Trophoblast cell (in vitro differentiated cells and primary cell): ENCODE measurements around the gene AOPEP.
A peak's percentile ranks its signal among the peaks of the same experiment; 100 is the strongest.

Source experiments
- DNase-seq, 2 donors: peaks; one replicate each; pipeline ENCODE4 v3.0.0-alpha.2; 2016
- H2AFZ ChIP-seq: 2 replicates; pipeline ENCODE4 v1.6.1; 2013; ENCODE audit warnings: low read length, moderate library complexity, mild to moderate bottlenecking; ENCODE audit not compliant: insufficient read depth, poor library complexity
- H2AK5ac ChIP-seq: 2 replicates; pipeline ENCODE4 v1.6.1; 2013; ENCODE audit warnings: mild to moderate bottlenecking, low read length
- H2BK120ac ChIP-seq: 2 replicates; pipeline ENCODE4 v1.6.1; 2013; ENCODE audit warnings: low read length, mild to moderate bottlenecking, moderate library complexity; ENCODE audit not compliant: insufficient read depth, poor library complexity
- H2BK12ac ChIP-seq: 2 replicates; pipeline ENCODE4 v1.6.1; 2013; ENCODE audit warnings: mild to moderate bottlenecking, low read length, moderate library complexity
- H2BK5ac ChIP-seq: 2 replicates; pipeline ENCODE4 v1.6.1; 2013; ENCODE audit warnings: low read length, low read depth, moderate library complexity, mild to moderate bottlenecking; ENCODE audit not compliant: poor library complexity
- H3K14ac ChIP-seq: 2 replicates; pipeline ENCODE4 v1.6.1; 2013; ENCODE audit warnings: mild to moderate bottlenecking, low read length
- H3K18ac ChIP-seq: 2 replicates; pipeline ENCODE4 v1.6.1; 2013; ENCODE audit warnings: mild to moderate bottlenecking, low read length
- H3K23ac ChIP-seq: 2 replicates; pipeline ENCODE4 v1.6.1; 2013; ENCODE audit warnings: low read length
- H3K27ac ChIP-seq: 2 replicates; pipeline ENCODE4 v1.5.1; 2013; ENCODE audit warnings: low read depth, mild to moderate bottlenecking, inconsistent platforms, low read length, moderate library complexity
- H3K27me3 ChIP-seq: 2 replicates; pipeline ENCODE4 v1.6.1; 2013; ENCODE audit warnings: inconsistent platforms, mild to moderate bottlenecking, low read length, moderate library complexity; ENCODE audit not compliant: insufficient read depth
- H3K36me3 ChIP-seq, 2 experiments: 1 replicate in 1 of 2; 2 replicates in 1 of 2; pipeline ENCODE4 v1.6.1; 2013; ENCODE audit warnings: low read length in 2 of 2, mild to moderate bottlenecking in 2 of 2, moderate library complexity in 1 of 2; ENCODE audit not compliant: insufficient read depth in 2 of 2, control insufficient read depth in 1 of 2
- H3K4ac ChIP-seq: 2 replicates; pipeline ENCODE4 v1.6.1; 2013; ENCODE audit warnings: low read depth, mild to moderate bottlenecking, low read length, moderate library complexity
- H3K4me1 ChIP-seq, 2 experiments: 1 replicate in 1 of 2; 2 replicates in 1 of 2; pipeline ENCODE4 v1.6.1; 2013; ENCODE audit warnings: low read length in 2 of 2, mild to moderate bottlenecking in 2 of 2, moderate library complexity in 1 of 2; ENCODE audit not compliant: insufficient read depth in 2 of 2, control insufficient read depth in 1 of 2
- H3K4me2 ChIP-seq: 2 replicates; pipeline ENCODE4 v1.6.1; 2013; ENCODE audit warnings: inconsistent platforms, mild to moderate bottlenecking, low read length, moderate library complexity
- H3K4me3 ChIP-seq: 2 replicates; pipeline ENCODE4 v1.5.1; 2013; ENCODE audit warnings: mild to moderate bottlenecking, low read depth, low read length, inconsistent platforms
- H3K79me1 ChIP-seq: one replicate; pipeline ENCODE4 v1.6.1; 2013; ENCODE audit warnings: low read length
- H3K79me2 ChIP-seq: 2 replicates; pipeline ENCODE4 v1.6.1; 2013; ENCODE audit warnings: low read length, mild to moderate bottlenecking; ENCODE audit not compliant: control insufficient read depth, insufficient read depth, poor library complexity
- H3K9ac ChIP-seq: 2 replicates; pipeline ENCODE4 v1.6.1; 2013; ENCODE audit warnings: mild to moderate bottlenecking, low read length
- H3K9me3 ChIP-seq: 2 replicates; pipeline ENCODE4 v1.6.1; 2013; ENCODE audit warnings: low read depth, mild to moderate bottlenecking, control low read depth, inconsistent platforms, low read length; ENCODE audit not compliant: insufficient read depth
- H4K12ac ChIP-seq: 2 replicates; pipeline ENCODE4 v1.6.1; 2013; ENCODE audit warnings: low read depth, mild to moderate bottlenecking, low read length, moderate library complexity
- H4K8ac ChIP-seq: 2 replicates; pipeline ENCODE4 v1.6.1; 2013; ENCODE audit warnings: low read depth, mild to moderate bottlenecking, low read length, moderate library complexity
- H4K91ac ChIP-seq: one replicate; pipeline ENCODE4 v1.6.1; 2013; ENCODE audit warnings: low read depth, mild to moderate bottlenecking, low read length, moderate library complexity
- WGBS: extraction: QIAGEN DNeasy Blood & Tissue Kit; methylation state at CpG from one replicate; pipeline ENCODE4 v1.1.7; 2013; ENCODE audit warnings: missing lambda C conversion rate; ENCODE audit not compliant: insufficient read length, insufficient coverage; ENCODE audit errors: extremely low coverage; 5-methylcytosine and 5-hydroxymethylcytosine counted together

Gene AOPEP

DNA sequence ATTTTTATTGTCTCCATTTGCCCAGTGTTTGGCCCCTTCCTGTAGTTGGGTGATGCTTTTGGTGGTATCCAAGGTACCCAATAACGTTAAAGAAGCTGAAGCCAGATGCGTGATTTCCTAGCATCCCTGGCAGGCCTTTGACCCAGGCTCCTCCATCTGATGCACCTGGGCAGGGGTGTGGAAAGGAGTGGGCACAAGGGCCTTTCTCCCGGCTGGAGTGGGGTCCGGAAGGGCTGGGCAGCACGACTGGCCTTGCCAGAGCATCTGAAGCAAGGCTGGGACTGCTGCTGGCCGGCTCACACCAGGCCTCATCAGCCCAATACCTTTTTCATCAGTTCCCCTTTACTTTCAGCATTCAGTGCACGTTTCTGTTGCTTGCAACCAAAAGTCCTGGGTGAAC, 370.8 kb downstream of the AOPEP start:
- H2AK5ac ChIP-seq, result peak overlapping the region; percentile 15
- no peak overlapping the region for H4K8ac ChIP-seq
- no CpG with 5 or more reads among the region's 7 CpGs for WGBS
- no peak overlapping the region for H3K9ac ChIP-seq
- no peak overlapping the region for H2BK120ac ChIP-seq
- H3K79me1 ChIP-seq, result peaks cover 37% of the 10 kb centered on the region
- H3K79me2 ChIP-seq, result no peaks in the 10 kb centered on the region
- no peak overlapping the region for H4K12ac ChIP-seq
- no peak for DNase-seq
- H3K36me3 ChIP-seq, result peaks cover 12 to 18% of the 10 kb centered on the region in 2 experiments
- H3K27ac ChIP-seq, result no peak overlapping the region
- H3K4me3 ChIP-seq, result no peak overlapping the region
- H3K4me2 ChIP-seq, result no peak overlapping the region
- no peak overlapping the region for H2BK5ac ChIP-seq
- no peak overlapping the region for H3K14ac ChIP-seq
- H3K27me3 ChIP-seq, result no peaks in the 10 kb centered on the region
- no peak overlapping the region for H3K4ac ChIP-seq
- no peaks in the 10 kb centered on the region for H3K9me3 ChIP-seq
- peaks cover 40 to 51% of the 10 kb centered on the region in 2 experiments for H3K4me1 ChIP-seq
- H4K91ac ChIP-seq, result peak overlapping the region; percentile 13
- H3K23ac ChIP-seq, result no peak overlapping the region
- no peak overlapping the region for H2BK12ac ChIP-seq
- no peak overlapping the region for H3K18ac ChIP-seq
- no peak overlapping the region for H2AFZ ChIP-seq

- H3K4me3 ChIP-seq, result no peak overlapping the region
- peak overlapping the region; percentile 30 for H3K27ac ChIP-seq
- H3K4ac ChIP-seq, result peak overlapping the region; percentile 21
- peak overlapping the region; percentile 71 for H3K14ac ChIP-seq
- peak overlapping the region; percentile 79 for H3K18ac ChIP-seq
- H4K91ac ChIP-seq, result peak overlapping the region; percentile 74
- H4K12ac ChIP-seq, result no peak overlapping the region
- peak overlapping the region; percentile 60 for H2BK5ac ChIP-seq
- peaks cover 32% of the 10 kb centered on the region for H3K79me1 ChIP-seq
- H3K27me3 ChIP-seq, result no peaks in the 10 kb centered on the region
- peak overlapping the region; percentile 50 for H2BK120ac ChIP-seq
- H3K9ac ChIP-seq, result no peak overlapping the region
- DNase-seq, result no peak
- H3K79me2 ChIP-seq, result no peaks in the 10 kb centered on the region
- WGBS, result no CpG with 5 or more reads among the region's 12 CpGs
- no peak overlapping the region for H2AFZ ChIP-seq
- no peak overlapping the region for H3K23ac ChIP-seq
- H4K8ac ChIP-seq, result peak overlapping the region; percentile 47
- H3K36me3 ChIP-seq, result peaks cover 18 to 24% of the 10 kb centered on the region in 2 experiments
- H2BK12ac ChIP-seq, result peak overlapping the region; percentile 73
- H3K9me3 ChIP-seq, result no peaks in the 10 kb centered on the region
- peak overlapping the region; percentile 85 for H2AK5ac ChIP-seq
- no peak overlapping the region for H3K4me2 ChIP-seq
- H3K4me1 ChIP-seq, result peaks cover 40 to 48% of the 10 kb centered on the region in 2 experiments
These were observed 372.0 kb downstream of the AOPEP start for GRCh38 chr9:95098391-95098921.

DNA sequence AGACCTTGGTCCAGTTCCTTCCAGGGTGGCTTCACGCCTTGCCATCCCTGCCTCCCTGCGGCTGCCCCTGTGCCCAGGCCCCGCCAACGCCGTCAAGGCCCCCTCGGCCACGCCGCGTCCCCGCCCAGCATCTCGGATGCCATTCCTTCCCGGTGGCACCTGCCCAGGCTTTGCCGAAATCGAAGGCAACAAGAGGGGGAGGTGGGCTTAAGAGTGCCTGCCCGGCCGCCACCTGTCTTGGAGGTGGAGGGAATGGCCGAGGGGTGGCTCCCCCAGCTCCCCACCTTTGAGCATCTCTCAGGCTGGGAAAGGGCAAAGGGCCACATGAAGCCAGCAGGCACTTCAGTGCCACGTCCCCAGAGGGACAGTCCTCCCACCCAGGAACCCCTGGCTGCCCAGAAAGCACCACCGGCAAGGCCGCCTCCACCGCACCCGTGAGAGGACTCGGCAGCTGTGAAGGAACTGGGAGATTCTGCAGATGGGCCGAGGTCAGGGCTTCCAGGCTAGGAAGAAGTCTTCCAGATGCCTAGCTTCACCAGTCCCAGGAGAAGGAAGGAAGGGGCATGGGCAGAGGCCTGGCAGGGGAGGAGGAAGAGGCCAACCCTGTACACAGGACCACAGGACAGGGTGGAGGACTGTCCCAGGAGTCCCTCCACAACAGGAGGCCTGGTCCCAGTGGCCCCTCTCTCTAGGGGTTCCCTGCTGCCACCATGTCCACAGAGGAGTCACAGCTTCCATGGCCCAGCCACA, 373.0 kb downstream of the AOPEP start:
- WGBS, result no CpG with 5 or more reads among the region's 24 CpGs
- H3K4ac ChIP-seq, result peak overlapping the region; percentile 26
- peak overlapping the region; percentile 27 for H2BK12ac ChIP-seq
- H3K36me3 ChIP-seq, result peaks cover 18 to 26% of the 10 kb centered on the region in 2 experiments
- H3K27me3 ChIP-seq, result no peaks in the 10 kb centered on the region
- peak overlapping the region; percentile 34 for H4K8ac ChIP-seq
- H4K12ac ChIP-seq, result peak overlapping the region; percentile 6
- H3K23ac ChIP-seq, result no peak overlapping the region
- H3K4me1 ChIP-seq, result peaks cover 36 to 40% of the 10 kb centered on the region in 2 experiments
- H3K9me3 ChIP-seq, result no peaks in the 10 kb centered on the region
- H3K27ac ChIP-seq, result no peak overlapping the region
- peaks cover 27% of the 10 kb centered on the region for H3K79me1 ChIP-seq
- peak overlapping the region; percentile 22 for H2BK5ac ChIP-seq
- peak overlapping the region; percentile 77 for H2AK5ac ChIP-seq
- no peaks in the 10 kb centered on the region for H3K79me2 ChIP-seq
- no peak overlapping the region for H3K4me3 ChIP-seq
- H3K4me2 ChIP-seq, result no peak overlapping the region
- peak overlapping the region; percentile 67 for H3K18ac ChIP-seq
- H3K9ac ChIP-seq, result no peak overlapping the region
- H4K91ac ChIP-seq, result peak overlapping the region; percentile 73
- peak overlapping the region; percentile 63 for H3K14ac ChIP-seq
- DNase-seq, result no peak
- peak overlapping the region; percentile 72 for H2BK120ac ChIP-seq
- peak overlapping the region; percentile 21 for H2AFZ ChIP-seq

DNA sequence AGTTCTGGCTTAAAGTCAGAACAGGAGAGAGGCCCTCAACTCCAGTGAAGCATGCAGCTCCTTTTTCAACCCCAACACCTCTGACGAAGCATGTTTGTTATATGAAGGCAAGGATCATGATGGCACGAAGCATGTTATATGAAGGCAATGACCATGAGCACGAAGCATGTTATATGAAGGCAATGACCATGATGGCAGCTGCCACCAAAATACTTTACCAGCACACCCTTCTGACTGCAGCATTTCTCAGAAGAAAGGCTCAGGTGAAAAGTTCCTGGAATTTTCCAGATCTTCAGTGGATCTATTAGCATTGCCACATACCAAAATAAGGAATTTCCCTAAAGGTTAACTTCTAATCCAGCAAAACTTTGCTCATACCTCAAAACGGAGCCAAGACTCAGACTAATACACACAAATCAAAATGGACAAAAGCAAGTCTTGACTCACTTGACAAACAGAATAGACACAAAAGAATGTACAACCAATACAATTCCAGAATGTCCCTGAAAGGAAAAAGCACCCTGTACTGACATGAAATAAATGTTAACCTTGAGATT, 373.6 kb downstream of the AOPEP start:
- Histone ChIP-seq H4K91ac (peak overlapping the region; percentile 73), H3K9ac (no peak overlapping the region), H2AFZ (no peak overlapping the region), H2BK12ac (peak overlapping the region; percentile 27), H2BK120ac (peak overlapping the region; percentile 72), H3K27ac (no peak overlapping the region), H3K18ac (peak overlapping the region; percentile 67), H2AK5ac (peak overlapping the region; percentile 77), H3K4me3 (no peak overlapping the region), H3K27me3 (no peaks in the 10 kb centered on the region), H3K23ac (no peak overlapping the region), H3K36me3 (peaks cover 18 to 27% of the 10 kb centered on the region in 2 experiments), H3K4me1 (peaks cover 36 to 42% of the 10 kb centered on the region in 2 experiments), H4K8ac (no peak overlapping the region), H3K14ac (peak overlapping the region; percentile 63), H4K12ac (no peak overlapping the region), H2BK5ac (peak overlapping the region; percentile 22), H3K9me3 (no peaks in the 10 kb centered on the region), H3K79me1 (peaks cover 27% of the 10 kb centered on the region), H3K79me2 (no peaks in the 10 kb centered on the region), H3K4me2 (no peak overlapping the region), H3K4ac (peak overlapping the region; percentile 26)
- WGBS, result no CpG with 5 or more reads among the region's 4 CpGs
- DNase-seq, result peak; percentile 52 to 81
